ENCODE data around the gene RANGRF.

GRCh38 chr17:8337802-8338752 lies 49.6 kb downstream of the RANGRF start:
- TF ChIP-seq TAF1 (IDR thresholded peaks at IDR 0.05; ENCODE audit: borderline replicate concordance, insufficient read depth, low read length) (no peak), POLR2AphosphoS5 (IDR thresholded peaks at IDR 0.05; ENCODE audit: low read depth, low read length) (no peak), REST (IDR thresholded peaks at IDR 0.05; ENCODE audit: insufficient read depth in 1 of 2, low read depth in 2 of 2, low read length in 2 of 2) (no peak)
